Measurements from ENCODE around the gene GMIP.
A peak's percentile ranks its signal among the peaks of the same experiment; 100 is the strongest.

GMIP gene

GRCh38 chr19:19656451-19657396 lies 13.3 kb upstream of the GMIP start:
- DNase-seq, result no peak

DNA sequence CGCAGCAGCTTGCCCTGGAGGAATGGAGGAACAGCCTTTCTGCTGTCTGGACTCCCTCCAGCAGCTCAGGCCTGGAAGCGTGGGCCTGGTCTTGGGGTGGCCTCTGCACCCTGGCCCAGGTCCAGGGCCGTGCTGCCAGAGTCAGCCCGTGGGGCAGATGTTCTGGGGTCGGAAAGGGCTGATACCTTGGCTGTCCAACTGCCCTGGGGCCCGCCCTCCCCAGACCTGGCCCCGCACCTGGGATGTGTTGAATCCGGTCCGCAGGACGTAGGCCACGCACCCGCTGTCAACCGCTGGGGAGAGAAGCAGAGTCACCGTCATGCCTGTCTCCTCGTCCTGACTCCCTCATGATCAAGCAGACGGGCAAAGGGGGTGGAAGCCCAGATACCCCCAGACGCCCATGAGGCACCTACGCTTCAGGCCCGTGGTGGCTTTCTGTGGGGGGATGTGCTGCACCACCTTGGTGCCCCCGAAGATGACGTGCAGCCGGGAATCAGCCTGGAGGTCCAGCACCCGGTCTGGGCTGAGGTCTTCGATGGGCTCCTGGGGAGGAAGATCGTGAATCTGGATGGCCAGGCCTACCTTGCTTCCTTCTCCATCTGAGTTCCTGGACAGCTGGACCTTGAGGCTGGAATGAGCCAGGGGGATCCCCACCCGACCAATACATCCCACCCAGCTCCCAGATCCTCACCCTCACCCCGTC lies 12.3 kb upstream of the GMIP start:
- DNase-seq, result no peak

- DNase-seq, result no peak
Observed at GRCh38 chr19:19655051-19655594, 11.7 kb upstream of the GMIP start.

DNA sequence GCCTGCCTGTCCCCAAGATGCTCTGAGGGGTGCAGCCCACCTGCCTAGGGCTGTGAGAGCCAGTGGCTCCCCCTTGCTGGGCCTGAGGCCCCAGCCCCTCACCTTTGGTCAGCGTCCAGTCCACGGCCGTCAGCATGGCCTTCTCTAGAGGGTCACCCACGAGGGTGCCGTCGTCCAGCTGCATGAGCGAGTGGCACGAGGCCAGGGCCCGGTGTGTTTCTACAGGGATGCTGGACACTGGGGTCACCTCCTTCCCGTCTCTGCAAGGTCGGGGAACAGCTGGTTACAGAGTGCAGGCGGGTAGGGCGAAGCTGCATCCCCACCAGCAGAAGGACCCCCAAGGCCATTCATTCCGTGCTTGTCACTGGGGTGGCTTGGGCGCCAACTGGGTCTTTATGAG lies 11.0 kb upstream of the GMIP start:
- no peak for DNase-seq

GRCh38 chr19:19653597-19654147 lies 10.2 kb upstream of the GMIP start:
- DNase-seq, result no peak

- no peak for DNase-seq
Observed at GRCh38 chr19:19652482-19653295, 9.2 kb upstream of the GMIP start.

- DNase-seq, result no peak
Observed at GRCh38 chr19:19651076-19651475, 7.6 kb upstream of the GMIP start.

GRCh38 chr19:19650331-19650730 lies 6.9 kb upstream of the GMIP start:
- DNase-seq, result no peak

GRCh38 chr19:19649580-19649995 lies 6.1 kb upstream of the GMIP start:
- DNase-seq, result no peak

- no peak for DNase-seq
Observed at GRCh38 chr19:19649155-19649554, 5.7 kb upstream of the GMIP start.

DNA sequence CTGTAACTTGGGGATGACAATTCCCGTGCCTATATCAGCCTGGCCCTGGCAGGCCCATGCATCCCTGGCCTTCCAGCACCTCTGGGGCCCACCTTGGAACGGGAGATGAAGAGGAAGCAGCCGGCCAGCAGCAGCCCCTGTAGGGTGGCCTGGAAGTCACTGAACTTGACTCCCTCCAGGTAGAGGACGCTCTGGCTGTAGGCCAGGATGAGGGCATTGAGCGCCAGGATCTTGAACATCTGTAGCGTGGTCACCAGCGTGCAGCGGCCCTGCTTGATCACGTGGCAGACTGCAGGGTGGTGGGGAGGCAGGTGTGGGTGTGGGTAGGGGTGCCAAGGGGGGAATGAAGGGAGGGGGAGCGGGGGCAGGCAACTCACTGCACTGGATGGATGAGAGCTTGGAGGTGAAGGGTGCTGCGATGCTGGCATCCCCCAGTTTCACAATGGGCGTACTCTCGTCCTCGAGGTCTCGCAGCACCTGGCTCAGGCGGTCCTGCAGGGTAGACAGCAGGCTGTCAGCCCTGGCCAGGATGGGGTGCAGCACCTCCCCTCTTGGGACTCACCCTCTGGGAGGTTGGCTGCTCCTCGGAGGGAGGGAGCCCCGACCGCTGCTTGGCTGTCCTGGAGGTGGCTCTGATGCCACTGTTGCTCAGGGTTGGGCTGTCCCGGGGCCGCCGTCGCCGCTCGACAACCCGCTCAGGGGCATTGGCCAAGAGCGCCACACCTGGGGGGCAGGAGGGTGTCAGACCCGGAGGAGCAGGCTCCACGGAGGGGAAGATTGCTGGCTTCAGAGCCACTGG lies 3.8 kb upstream of the GMIP start:
- DNase-seq, result no peak

DNA sequence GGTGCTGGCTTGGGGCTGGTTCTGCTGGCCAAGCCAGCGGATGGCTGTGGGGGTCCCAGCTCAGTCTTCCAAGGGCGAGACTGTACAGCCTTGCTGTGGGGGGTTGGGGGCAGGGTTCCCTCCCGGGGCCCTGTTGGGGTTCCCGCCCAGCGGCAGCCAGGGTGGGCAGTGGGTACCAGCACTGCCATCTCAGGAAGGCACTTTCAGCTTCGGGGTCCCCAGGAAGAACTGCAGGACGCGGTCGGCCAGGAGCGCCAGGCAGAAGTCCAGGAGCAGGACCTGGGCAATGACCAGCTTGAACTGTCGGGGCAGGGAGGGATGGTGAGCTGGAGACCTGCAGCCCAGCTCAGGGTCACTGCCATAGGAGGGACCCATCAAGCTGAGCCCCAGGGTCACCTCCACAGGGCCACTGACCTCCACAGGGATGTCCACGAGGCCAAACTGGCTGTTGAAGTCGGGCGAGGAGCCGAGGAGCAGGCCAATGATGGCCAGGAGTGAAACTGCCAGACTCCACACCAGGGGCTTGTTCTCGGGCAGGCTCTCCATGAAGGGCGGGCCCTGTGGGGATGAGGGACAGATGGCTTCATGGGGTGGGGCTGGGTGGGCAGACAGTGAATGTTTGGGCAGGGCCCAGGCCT lies 1.9 kb upstream of the GMIP start:
- DNase-seq, result no peak

DNA sequence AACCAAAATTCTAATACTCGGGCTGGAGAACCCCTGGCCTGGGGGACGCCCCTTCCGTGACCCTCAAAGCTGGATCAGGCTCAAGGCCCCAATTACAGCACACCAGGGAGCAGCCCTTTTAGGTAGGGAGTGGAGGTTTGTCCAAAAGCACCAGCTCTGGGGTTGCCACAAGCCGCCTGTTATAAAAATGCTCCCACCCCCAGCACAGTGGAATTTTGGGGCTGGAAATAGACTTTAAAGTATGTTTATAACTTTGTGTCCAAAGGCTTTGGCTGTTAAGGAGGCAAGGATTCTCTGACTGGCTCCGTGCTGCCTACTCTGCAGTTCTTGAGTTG lies 564 bp upstream of the GMIP start:
- DNase-seq, result no peak

GRCh38 chr19:19642506-19643157 lies 825 bp downstream of the GMIP start:
- DNase-seq, result peak; percentile 76

GRCh38 chr19:19637523-19638251 lies 5.8 kb downstream of the GMIP start:
- DNase-seq, result no peak

DNA sequence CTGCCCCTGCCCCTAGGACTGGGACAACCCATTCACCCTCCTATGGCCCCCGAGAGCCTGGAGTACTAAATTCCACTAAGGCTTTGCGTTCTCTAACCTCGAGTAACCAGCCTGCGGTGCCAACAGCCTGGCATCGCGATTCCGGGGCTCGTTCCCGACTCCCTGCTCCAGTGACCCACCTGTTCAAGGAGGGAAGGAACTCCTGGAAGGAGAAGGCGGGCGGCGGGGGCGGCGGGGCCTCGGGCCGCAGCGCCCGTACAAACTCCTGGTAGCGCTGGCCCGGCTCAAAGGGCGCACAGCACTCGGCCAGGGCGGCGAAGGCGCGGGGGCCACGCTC lies 6.3 kb downstream of the GMIP start:
- DNase-seq, result no peak

DNA sequence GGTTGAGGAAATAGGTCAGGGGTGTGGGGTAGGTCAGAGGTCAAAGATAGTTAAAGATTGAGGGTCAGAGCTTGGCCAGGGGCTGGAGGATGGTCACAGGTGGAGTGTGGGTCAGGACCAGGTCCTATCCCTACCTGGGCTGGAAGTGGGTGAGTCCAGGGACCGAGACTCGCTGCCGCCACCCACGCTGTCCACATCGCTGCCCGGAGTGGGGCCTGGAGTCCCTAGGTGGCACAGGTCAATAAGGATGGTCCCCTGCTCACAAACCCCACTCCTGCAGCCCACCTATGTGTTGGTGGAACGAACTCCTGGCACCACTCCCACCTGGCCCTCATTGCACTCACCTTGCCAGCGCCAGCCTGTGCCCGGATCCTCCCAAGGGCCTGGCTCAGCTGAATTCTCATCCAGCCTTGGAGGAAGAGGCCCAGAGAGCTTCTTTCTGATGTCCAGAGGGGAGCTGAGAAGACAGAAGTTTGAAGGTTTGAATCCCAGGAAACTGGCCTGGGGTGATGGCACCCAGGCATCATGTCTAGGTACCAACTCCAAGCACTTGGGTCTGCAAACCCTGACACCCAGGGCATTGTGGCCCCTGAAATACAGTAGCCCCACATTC lies 6.8 kb downstream of the GMIP start:
- DNase-seq, result no peak

DNA sequence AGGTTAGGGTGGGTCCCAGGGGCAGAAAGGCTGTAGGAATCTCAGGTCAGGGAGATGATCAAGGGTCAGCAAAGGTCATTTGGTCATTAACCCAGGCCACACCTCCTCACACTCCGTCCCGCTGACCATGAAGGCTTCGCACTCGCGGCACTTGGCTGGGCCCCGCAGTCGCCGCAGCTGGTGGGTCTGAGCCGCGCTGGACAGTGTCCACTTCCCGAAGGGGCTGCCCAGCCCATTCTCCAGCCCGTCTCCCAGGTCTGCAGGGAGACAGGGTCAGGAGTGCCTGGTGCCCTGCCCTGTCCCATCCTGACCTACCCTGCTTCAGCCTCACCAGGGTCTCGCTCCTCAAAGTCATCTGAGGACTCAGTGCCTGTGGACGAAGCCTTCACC lies 8.1 kb downstream of the GMIP start:
- DNase-seq, result no peak

DNA sequence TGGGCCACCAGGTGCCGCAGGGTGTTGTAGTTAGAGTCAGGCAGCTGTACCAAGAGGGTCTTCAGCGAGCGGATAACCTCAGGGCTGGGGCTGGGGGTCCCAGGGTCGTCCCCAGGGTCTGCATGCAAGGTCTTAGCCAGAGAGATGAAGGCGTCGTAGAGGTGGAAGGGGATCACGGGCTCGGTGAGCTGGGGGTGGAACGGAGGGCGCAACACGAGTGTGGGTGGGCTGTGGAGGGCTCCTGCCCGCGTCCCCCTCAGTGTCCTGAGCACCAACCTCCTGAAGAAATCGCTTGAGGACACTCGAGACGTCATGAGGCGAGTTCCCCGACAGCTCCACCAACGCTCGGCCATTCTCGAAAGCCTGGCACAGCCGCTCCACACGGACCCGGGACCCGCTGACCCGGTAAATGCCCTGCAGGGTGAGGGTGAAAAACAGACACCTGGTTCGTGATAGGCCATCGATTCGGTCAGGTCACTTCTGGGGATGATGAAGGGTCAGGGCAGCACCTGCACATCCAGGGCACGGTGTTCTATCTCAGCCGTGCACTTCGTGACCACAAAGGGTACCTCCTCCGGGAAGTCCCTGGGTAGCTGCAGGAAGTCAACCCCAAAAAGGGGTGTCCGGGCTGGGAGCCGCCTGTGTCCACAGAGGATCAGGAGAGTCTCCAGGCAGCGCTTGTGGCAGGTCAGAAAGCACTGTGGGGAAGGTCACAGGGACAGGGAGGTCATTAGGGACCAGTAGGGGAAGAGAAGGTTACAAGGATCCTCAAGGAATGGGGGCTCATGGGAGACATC lies 8.7 kb downstream of the GMIP start:
- no peak for DNase-seq

Data from NCI-H69 (cell line).